Measurements from ENCODE around the gene CHRM2.

CHRM2 gene

DNA sequence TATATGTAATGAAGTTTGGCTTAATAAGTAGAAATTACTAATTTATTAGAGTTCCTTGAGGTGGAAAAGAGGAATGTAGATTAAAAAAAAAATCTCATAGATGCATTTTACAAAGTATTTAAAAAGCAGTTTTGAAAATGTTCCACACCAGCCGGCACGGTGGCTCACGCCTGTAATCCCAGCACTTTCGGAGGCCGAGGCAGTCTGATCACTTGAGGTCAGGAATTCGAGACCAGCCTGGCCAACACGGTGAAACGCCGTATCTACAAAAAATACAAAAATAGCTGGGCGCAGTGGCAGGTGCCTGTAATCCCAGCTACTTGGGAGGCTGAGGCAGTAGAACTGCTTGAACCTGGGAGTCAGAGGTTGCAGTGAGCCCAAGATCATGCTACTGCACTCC, 3.2 kb upstream of the CHRM2 start:
- TF ChIP-seq, protein P1, sequence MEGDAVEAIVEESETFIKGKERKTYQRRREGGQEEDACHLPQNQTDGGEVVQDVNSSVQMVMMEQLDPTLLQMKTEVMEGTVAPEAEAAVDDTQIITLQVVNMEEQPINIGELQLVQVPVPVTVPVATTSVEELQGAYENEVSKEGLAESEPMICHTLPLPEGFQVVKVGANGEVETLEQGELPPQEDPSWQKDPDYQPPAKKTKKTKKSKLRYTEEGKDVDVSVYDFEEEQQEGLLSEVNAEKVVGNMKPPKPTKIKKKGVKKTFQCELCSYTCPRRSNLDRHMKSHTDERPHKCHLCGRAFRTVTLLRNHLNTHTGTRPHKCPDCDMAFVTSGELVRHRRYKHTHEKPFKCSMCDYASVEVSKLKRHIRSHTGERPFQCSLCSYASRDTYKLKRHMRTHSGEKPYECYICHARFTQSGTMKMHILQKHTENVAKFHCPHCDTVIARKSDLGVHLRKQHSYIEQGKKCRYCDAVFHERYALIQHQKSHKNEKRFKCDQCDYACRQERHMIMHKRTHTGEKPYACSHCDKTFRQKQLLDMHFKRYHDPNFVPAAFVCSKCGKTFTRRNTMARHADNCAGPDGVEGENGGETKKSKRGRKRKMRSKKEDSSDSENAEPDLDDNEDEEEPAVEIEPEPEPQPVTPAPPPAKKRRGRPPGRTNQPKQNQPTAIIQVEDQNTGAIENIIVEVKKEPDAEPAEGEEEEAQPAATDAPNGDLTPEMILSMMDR (conservative IDR thresholded peaks at IDR 0.05; ENCODE audit: low read length), result no peak
- no peak overlapping the region for H3K4me3 ChIP-seq (ENCODE audit: low read length)

DNA sequence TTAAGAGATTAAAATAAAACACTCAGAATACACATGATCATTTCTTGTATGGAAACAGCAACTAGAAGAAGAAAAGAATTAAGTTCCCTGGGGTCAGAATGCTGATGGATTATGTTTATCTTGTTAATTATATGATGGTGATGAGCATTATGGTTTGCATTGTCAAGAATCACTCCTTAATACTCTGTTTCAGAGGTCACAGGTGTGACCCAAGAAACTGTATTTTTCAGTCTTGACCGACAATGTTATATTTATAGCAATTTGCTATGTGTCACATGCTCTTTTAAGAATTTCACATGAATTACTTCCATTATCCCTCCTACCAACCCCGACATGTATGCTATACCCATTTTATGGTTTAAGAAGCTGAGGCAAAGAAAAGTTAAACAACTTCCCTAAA, 2.7 kb upstream of the CHRM2 start:
- H3K4me3 ChIP-seq (ENCODE audit: low read length), result no peak overlapping the region
- no peak for DNase-seq (ENCODE audit: low read depth)
- TF ChIP-seq, protein P1 (conservative IDR thresholded peaks at IDR 0.05; ENCODE audit: low read length), result no peak

More for the DNA sequence above, 3.2 kb upstream of the CHRM2 start:
- no peak for DNase-seq (ENCODE audit: low read depth)

DNA sequence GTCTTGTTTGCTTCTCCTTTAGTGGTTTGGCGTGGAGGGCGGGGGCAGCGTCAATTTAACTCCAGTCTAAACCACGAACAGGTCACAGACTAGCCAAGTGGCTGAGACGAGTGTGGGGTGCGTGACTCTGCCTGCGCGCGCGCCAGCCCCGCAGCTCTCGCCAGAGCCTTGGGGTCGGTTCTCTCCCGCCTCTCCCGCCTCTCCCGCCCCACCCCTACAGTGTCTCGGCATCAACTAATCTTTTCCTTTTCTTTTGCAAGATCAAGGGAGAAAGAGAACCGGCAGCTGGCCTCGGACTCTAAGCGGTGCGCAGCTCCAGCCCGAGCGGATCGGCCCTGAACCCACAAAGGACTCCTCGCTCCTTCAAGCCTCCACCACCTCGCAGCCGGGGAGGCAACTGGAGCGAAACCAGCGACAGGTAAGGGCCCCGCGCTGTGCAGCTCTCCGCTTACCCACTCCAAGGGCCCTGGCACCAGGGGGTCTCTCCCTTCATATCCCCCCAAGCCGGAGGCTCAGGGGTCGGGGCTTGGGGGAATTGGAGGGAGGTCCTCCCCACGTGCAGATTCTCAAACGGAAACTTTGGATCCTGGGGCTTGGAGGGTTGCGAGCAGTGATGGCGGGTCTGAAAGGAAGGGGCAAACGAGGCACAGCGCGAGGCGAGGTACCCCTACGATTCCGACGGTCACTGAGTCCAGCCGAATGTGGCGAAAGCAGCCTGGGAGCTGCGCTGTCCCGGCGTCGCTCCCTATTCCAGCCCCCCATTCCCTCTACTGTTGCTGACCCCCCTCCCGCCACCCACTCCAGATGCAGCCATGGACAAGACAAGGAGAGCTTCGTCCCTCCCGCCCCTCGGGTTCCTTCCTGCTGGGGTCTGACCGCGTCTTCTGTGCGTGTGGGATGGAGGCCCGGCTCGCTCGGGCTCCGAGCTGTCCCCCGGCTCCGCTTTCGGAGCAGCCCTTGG, 829 bp downstream of the CHRM2 start:
- TF ChIP-seq, protein P1 (conservative IDR thresholded peaks at IDR 0.05; ENCODE audit: low read length), result no peak
- H3K4me3 ChIP-seq (ENCODE audit: low read length), result peak overlapping the region; percentile 54
- DNase-seq (ENCODE audit: low read depth), result no peak

DNA sequence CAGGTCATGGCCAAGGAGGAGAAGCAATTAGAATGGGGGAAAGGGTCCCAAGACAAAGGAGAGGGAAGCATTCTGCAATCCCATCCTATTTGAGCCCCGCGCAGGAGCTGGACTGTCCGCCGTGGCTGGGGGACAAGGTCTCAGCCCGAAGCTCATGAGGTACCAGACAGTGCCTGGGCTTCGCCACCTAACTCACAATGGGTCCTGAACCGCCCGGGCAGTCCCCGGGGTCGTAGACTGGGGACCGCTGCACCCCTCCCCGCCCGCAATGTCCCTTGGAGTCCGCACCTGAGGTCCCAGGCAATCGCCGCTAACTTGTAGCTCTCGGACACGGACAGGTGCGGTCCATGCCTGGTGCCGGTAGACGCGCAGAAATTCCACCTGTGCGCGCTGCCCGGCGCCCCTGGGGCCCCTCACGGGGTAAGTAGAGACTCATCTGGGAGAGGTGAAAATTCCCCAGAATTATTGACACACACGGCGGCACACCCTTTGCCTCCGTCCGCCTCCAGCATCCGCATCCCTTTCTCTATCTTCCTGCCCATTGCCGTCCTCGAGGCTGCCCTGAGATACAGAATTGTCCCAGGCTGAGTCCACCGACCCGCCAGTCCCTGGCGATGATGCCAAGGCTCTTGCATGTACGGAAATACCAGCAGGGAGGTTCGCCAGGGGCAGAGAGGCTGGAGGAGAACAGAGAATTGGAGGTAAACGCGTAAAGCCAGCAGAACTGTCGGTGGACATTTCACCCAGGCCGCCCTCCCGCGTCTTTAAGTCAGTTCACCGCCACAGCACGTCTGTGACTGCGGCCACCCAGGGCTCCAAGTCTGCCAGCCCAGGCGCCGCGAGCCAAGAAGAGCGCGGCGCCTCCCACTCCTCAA, 1.8 kb downstream of the CHRM2 start:
- peak; percentile 10 for DNase-seq (ENCODE audit: low read depth)
- TF ChIP-seq, protein P1 (conservative IDR thresholded peaks at IDR 0.05; ENCODE audit: low read length), result no peak
- peak overlapping the region; percentile 54 for H3K4me3 ChIP-seq (ENCODE audit: low read length)

DNA sequence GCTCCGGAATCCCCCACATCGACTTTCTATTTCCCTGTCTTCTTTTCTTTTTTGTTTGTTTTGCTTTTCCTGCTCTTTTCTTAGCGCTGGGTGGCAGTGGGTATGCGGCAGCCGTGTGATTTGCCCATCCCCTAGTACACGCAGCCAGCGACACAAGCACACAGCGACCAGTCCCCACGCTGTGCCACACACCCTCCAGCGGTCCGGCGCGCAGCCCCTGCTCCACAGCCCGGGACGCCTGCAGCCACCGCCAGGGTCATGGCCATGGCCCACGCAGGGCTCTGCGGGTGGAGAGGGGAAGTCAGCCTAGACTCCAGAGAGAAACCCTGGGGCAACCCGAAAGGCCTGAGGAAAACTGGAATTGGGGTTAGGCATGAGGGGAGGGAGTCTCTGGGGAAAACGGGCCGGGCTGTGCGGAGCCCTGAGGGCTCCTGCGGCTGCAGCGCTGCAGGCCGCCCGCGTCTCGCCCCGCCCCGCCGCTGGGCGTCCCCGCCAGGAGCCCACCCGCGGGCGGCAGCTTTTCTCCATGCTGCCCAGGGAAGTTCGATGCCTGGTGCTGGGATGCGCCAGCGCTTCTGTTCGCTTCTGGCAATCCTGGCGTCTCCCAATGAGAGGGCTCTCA, 2.5 kb downstream of the CHRM2 start:
- TF ChIP-seq, protein P1 (conservative IDR thresholded peaks at IDR 0.05; ENCODE audit: low read length), result no peak
- no peak for DNase-seq (ENCODE audit: low read depth)
- peak overlapping the region; percentile 54 for H3K4me3 ChIP-seq (ENCODE audit: low read length)

DNA sequence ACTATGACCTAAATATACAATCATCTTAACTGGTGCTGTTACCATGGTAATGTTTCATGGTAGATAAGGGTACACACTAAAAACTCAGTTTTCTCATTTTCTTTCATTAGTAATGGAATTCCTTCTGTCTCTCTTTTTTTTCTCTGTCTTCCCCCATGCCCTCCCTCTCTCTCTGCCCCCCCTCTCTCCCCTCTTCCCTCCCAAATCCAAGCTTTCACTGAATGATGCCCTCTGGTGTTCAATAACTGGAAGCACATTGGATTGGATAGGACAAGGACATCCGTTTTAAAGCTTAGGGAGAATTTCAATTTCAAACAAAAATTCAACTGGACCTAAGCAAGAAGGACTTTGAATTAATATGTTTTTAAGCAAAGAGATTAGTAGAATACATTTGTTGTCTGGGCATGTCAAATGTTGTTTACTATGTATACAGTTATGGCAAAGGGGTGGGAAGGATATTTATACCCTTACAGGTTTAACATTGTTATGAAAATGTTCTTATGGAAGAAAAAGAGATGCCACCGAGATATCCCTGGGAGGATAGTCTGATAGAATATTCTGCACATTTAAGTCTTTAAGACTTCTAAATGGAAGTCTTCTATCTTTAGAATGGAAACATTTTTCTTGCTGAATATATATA, 6.1 kb downstream of the CHRM2 start:
- TF ChIP-seq, protein P1 (conservative IDR thresholded peaks at IDR 0.05; ENCODE audit: low read length), result peak; percentile 51
- peak; percentile 18 for DNase-seq (ENCODE audit: low read depth)

More for the DNA sequence above, 6.1 kb downstream of the CHRM2 start:
- no peak overlapping the region for H3K4me3 ChIP-seq (ENCODE audit: low read length)
